ENCODE data around the gene PIRT.
A peak's percentile ranks its signal among the peaks of the same experiment; 100 is the strongest.

PIRT gene

GRCh38 chr17:10844621-10845387 is 6.9 kb upstream of the PIRT start (continued):
- TF ChIP-seq SALL2 (tag by site-specific recombination; IDR thresholded peaks at IDR 0.05; ENCODE audit: borderline replicate concordance), result no peak
- TF ChIP-seq ZNF239 (tag by site-specific recombination; IDR thresholded peaks at IDR 0.05), result no peak
- 0 out of 2 replicates have a peak, but pooled peaks have one; percentile 28 for TF ChIP-seq ZBTB17 (tag by site-specific recombination; IDR thresholded peaks at IDR 0.05)
- no peak for TF ChIP-seq GLI2 (tag by site-specific recombination; IDR thresholded peaks at IDR 0.05; ENCODE audit: borderline replicate concordance, low read depth)
- TF ChIP-seq ZSCAN5A (tag by site-specific recombination; IDR thresholded peaks at IDR 0.05), result no peak
- TF ChIP-seq, protein P1, sequence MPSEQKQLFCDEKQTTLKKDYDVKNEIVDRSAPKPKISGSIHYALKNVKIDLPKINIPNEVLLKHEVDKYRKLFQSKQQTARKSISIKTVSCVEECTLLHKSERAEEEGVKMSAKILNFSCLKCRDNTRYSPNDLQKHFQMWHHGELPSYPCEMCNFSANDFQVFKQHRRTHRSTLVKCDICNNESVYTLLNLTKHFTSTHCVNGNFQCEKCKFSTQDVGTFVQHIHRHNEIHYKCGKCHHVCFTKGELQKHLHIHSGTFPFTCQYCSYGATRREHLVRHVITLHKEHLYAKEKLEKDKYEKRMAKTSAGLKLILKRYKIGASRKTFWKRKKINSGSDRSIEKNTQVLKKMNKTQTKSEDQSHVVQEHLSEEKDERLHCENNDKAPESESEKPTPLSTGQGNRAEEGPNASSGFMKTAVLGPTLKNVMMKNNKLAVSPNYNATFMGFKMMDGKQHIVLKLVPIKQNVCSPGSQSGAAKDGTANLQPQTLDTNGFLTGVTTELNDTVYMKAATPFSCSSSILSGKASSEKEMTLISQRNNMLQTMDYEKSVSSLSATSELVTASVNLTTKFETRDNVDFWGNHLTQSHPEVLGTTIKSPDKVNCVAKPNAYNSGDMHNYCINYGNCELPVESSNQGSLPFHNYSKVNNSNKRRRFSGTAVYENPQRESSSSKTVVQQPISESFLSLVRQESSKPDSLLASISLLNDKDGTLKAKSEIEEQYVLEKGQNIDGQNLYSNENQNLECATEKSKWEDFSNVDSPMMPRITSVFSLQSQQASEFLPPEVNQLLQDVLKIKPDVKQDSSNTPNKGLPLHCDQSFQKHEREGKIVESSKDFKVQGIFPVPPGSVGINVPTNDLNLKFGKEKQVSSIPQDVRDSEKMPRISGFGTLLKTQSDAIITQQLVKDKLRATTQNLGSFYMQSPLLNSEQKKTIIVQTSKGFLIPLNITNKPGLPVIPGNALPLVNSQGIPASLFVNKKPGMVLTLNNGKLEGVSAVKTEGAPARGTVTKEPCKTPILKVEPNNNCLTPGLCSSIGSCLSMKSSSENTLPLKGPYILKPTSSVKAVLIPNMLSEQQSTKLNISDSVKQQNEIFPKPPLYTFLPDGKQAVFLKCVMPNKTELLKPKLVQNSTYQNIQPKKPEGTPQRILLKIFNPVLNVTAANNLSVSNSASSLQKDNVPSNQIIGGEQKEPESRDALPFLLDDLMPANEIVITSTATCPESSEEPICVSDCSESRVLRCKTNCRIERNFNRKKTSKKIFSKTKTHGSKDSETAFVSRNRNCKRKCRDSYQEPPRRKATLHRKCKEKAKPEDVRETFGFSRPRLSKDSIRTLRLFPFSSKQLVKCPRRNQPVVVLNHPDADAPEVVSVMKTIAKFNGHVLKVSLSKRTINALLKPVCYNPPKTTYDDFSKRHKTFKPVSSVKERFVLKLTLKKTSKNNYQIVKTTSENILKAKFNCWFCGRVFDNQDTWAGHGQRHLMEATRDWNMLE (tag by site-specific recombination; conservative IDR thresholded peaks at IDR 0.05; ENCODE audit: low read depth), result no peak
- no peak for TF ChIP-seq RBAK (tag by site-specific recombination; IDR thresholded peaks at IDR 0.05)
- TF ChIP-seq, protein P2, sequence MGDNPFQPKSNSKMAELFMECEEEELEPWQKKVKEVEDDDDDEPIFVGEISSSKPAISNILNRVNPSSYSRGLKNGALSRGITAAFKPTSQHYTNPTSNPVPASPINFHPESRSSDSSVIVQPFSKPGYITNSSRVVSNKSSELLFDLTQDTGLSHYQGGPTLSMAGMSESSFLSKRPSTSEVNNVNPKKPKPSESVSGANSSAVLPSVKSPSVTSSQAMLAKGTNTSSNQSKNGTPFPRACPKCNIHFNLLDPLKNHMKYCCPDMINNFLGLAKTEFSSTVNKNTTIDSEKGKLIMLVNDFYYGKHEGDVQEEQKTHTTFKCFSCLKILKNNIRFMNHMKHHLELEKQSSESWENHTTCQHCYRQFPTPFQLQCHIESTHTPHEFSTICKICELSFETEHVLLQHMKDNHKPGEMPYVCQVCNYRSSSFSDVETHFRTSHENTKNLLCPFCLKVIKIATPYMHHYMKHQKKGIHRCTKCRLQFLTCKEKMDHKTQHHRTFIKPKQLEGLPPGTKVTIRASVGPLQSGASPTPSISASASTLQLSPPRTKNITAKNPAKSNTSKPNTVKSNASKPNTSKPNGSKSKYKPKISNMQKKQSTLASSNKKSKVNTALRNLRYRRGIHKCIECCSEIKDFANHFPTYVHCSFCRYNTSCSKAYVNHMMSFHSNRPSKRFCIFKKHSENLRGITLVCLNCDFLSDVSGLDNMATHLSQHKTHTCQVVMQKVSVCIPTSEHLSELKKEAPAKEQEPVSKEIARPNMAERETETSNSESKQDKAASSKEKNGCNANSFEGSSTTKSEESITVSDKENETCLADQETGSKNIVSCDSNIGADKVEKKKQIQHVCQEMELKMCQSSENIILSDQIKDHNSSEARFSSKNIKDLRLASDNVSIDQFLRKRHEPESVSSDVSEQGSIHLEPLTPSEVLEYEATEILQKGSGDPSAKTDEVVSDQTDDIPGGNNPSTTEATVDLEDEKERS (tag by site-specific recombination; IDR thresholded peaks at IDR 0.05), result no peak
- TF ChIP-seq ZNF561 (tag by site-specific recombination; IDR thresholded peaks at IDR 0.05; ENCODE audit: borderline replicate concordance), result no peak
- TF ChIP-seq MZF1 (tag by site-specific recombination; IDR thresholded peaks at IDR 0.05; ENCODE audit: borderline replicate concordance), result peak; percentile 31; the same call in 1 of the 2 replicates
- TF ChIP-seq YY1 (tag by site-specific recombination; IDR thresholded peaks at IDR 0.05), result no peak
- no peak for TF ChIP-seq MEIS1 (CRISPR knock-in tag; IDR thresholded peaks at IDR 0.05; ENCODE audit: borderline replicate concordance)
- TF ChIP-seq ZNF24 (tag by site-specific recombination; IDR thresholded peaks at IDR 0.05), result no peak
- TF ChIP-seq ZNF544 (tag by site-specific recombination; IDR thresholded peaks at IDR 0.05), result no peak
- no peak for TF ChIP-seq ZNF837 (tag by site-specific recombination; IDR thresholded peaks at IDR 0.05)
- no peak for TF ChIP-seq ZNF416 (tag by site-specific recombination; IDR thresholded peaks at IDR 0.05)
- no peak for TF ChIP-seq BCL11A (tag by site-specific recombination; IDR thresholded peaks at IDR 0.05; ENCODE audit: low read depth)
- no peak for TF ChIP-seq OSR2 (tag by site-specific recombination; IDR thresholded peaks at IDR 0.05)
- TF ChIP-seq, protein P3, sequence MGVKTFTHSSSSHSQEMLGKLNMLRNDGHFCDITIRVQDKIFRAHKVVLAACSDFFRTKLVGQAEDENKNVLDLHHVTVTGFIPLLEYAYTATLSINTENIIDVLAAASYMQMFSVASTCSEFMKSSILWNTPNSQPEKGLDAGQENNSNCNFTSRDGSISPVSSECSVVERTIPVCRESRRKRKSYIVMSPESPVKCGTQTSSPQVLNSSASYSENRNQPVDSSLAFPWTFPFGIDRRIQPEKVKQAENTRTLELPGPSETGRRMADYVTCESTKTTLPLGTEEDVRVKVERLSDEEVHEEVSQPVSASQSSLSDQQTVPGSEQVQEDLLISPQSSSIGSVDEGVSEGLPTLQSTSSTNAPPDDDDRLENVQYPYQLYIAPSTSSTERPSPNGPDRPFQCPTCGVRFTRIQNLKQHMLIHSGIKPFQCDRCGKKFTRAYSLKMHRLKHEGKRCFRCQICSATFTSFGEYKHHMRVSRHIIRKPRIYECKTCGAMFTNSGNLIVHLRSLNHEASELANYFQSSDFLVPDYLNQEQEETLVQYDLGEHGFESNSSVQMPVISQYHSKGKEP (tag by site-specific recombination; IDR thresholded peaks at IDR 0.05), result no peak
- TF ChIP-seq ZNF16 (tag by site-specific recombination; IDR thresholded peaks at IDR 0.05; ENCODE audit: low read depth), result no peak
- no peak for TF ChIP-seq ZNF624 (tag by site-specific recombination; IDR thresholded peaks at IDR 0.05)
- TF ChIP-seq ZNF391 (tag by site-specific recombination; IDR thresholded peaks at IDR 0.05; ENCODE audit: borderline replicate concordance, low read depth), result no peak
- TF ChIP-seq KLF7 (tag by site-specific recombination; IDR thresholded peaks at IDR 0.05; ENCODE audit: borderline replicate concordance), result no peak; the same call in 1 of the 2 replicates
- 0 out of 2 replicates have a peak, but pooled peaks have one; percentile 18 for TF ChIP-seq KLF8 (tag by site-specific recombination; IDR thresholded peaks at IDR 0.05)
- TF ChIP-seq SCRT1 (tag by site-specific recombination; IDR thresholded peaks at IDR 0.05; ENCODE audit: borderline replicate concordance), result no peak
- TF ChIP-seq ZNF560 (tag by site-specific recombination; IDR thresholded peaks at IDR 0.05; ENCODE audit: borderline replicate concordance), result no peak
- no peak for TF ChIP-seq IKZF3 (tag by site-specific recombination; IDR thresholded peaks at IDR 0.05)
- no peak for TF ChIP-seq ZNF350 (tag by site-specific recombination; IDR thresholded peaks at IDR 0.05)
